ENCODE results near the gene TAOK1. TPM values are rescaled to one million over a fixed set of nuclear protein-coding genes. Genes with fewer than 3 reads are reported as not detected.

Gene TAOK1
- total RNA-seq, 1 donor from 2014 or later: 100 TPM

- Histone ChIP-seq H3K27me3 (ENCODE audit: insufficient read depth, low read length) (no peaks in the 10 kb centered on the region), H3K27ac (ENCODE audit: low read depth, low read length) (no peak overlapping the region), H3K36me3 (ENCODE audit: insufficient read depth, low read length) (no peaks in the 10 kb centered on the region), H2AFZ (ENCODE audit: low read depth, low read length) (no peak overlapping the region), H3K4me2 (ENCODE audit: low read length) (no peak overlapping the region), H3K9ac (ENCODE audit: low read length) (no peak overlapping the region), H4K20me1 (ENCODE audit: insufficient read depth, low read length) (peaks cover 5% of the 10 kb centered on the region), H3K79me2 (ENCODE audit: insufficient read depth, low read length) (no peaks in the 10 kb centered on the region), H3K4me1 (ENCODE audit: insufficient read depth, low read length) (no peaks in the 10 kb centered on the region), H3K9me3 (ENCODE audit: insufficient read depth, low read depth, low read length) (no peaks in the 10 kb centered on the region), H3K4me3 (ENCODE audit: insufficient read depth, low read depth, low read length) (no peak overlapping the region)
- peaks cover 2% of the 10 kb centered on the region for H3K4me1 Mint-ChIP-seq (ENCODE audit: low read depth, unreplicated experiment)
- no peak overlapping the region for H3K27ac Mint-ChIP-seq (ENCODE audit: unreplicated experiment)
- no peak for TF ChIP-seq EZH2 (IDR thresholded peaks at IDR 0.05; ENCODE audit: insufficient read depth, low read length)
- no peak for TF ChIP-seq CTCF (IDR thresholded peaks at IDR 0.05; ENCODE audit: insufficient read depth, low read depth, low read length)
- H3K4me3 Mint-ChIP-seq (ENCODE audit: unreplicated experiment): no peak overlapping the region
- H3K27me3 Mint-ChIP-seq (ENCODE audit: low read depth, unreplicated experiment): peaks cover 17% of the 10 kb centered on the region
- DNase-seq (ENCODE audit: low read depth): no peak
- no peak for FAIRE-seq
- H3K9me3 Mint-ChIP-seq (ENCODE audit: unreplicated experiment): no peaks in the 10 kb centered on the region
- H3K36me3 Mint-ChIP-seq (ENCODE audit: low read depth, unreplicated experiment): peaks cover 17% of the 10 kb centered on the region
These were observed 170.2 kb downstream of the TAOK1 start for GRCh38 chr17:29560316-29560715.

GRCh38 chr17:29561554-29562517 is 171.7 kb downstream of the TAOK1 start:
- peaks cover 17% of the 10 kb centered on the region for H3K36me3 Mint-ChIP-seq (ENCODE audit: low read depth, unreplicated experiment)
- H4K20me1 ChIP-seq (ENCODE audit: insufficient read depth, low read length): peaks cover 5% of the 10 kb centered on the region
- DNase-seq (ENCODE audit: low read depth) (no peak), FAIRE-seq (no peak)
- no peak overlapping the region for H3K4me3 ChIP-seq (ENCODE audit: insufficient read depth, low read depth, low read length)
- H3K9ac ChIP-seq (ENCODE audit: low read length): no peak overlapping the region
- H3K4me2 ChIP-seq (ENCODE audit: low read length): no peak overlapping the region
- H3K27ac Mint-ChIP-seq (ENCODE audit: unreplicated experiment): no peak overlapping the region
- no peak overlapping the region for H2AFZ ChIP-seq (ENCODE audit: low read depth, low read length)
- no peaks in the 10 kb centered on the region for H3K36me3 ChIP-seq (ENCODE audit: insufficient read depth, low read length)
- H3K79me2 ChIP-seq (ENCODE audit: insufficient read depth, low read length): no peaks in the 10 kb centered on the region
- H3K4me3 Mint-ChIP-seq (ENCODE audit: unreplicated experiment): no peak overlapping the region
- peaks cover 7% of the 10 kb centered on the region for H3K4me1 ChIP-seq (ENCODE audit: insufficient read depth, low read length)
- peaks cover 22% of the 10 kb centered on the region for H3K27me3 Mint-ChIP-seq (ENCODE audit: low read depth, unreplicated experiment)
- H3K27ac ChIP-seq (ENCODE audit: low read depth, low read length): no peak overlapping the region
- TF ChIP-seq CTCF (IDR thresholded peaks at IDR 0.05; ENCODE audit: insufficient read depth, low read depth, low read length) (no peak), EZH2 (IDR thresholded peaks at IDR 0.05; ENCODE audit: insufficient read depth, low read length) (no peak)
- H3K9me3 Mint-ChIP-seq (ENCODE audit: unreplicated experiment): no peaks in the 10 kb centered on the region
- peaks cover 2% of the 10 kb centered on the region for H3K4me1 Mint-ChIP-seq (ENCODE audit: low read depth, unreplicated experiment)
- H3K9me3 ChIP-seq (ENCODE audit: insufficient read depth, low read depth, low read length): no peaks in the 10 kb centered on the region
- H3K27me3 ChIP-seq (ENCODE audit: insufficient read depth, low read length): peaks cover 5% of the 10 kb centered on the region

- peaks cover 22% of the 10 kb centered on the region for H3K27me3 Mint-ChIP-seq (ENCODE audit: low read depth, unreplicated experiment)
- DNase-seq (ENCODE audit: low read depth) (no peak), FAIRE-seq (no peak)
- H3K36me3 Mint-ChIP-seq (ENCODE audit: low read depth, unreplicated experiment): peaks cover 17% of the 10 kb centered on the region
- Histone ChIP-seq H3K4me2 (ENCODE audit: low read length) (no peak overlapping the region), H3K27ac (ENCODE audit: low read depth, low read length) (no peak overlapping the region), H3K9me3 (ENCODE audit: insufficient read depth, low read depth, low read length) (no peaks in the 10 kb centered on the region), H3K4me1 (ENCODE audit: insufficient read depth, low read length) (peaks cover 7% of the 10 kb centered on the region), H3K27me3 (ENCODE audit: insufficient read depth, low read length) (peaks cover 5% of the 10 kb centered on the region), H2AFZ (ENCODE audit: low read depth, low read length) (no peak overlapping the region), H3K79me2 (ENCODE audit: insufficient read depth, low read length) (no peaks in the 10 kb centered on the region), H3K36me3 (ENCODE audit: insufficient read depth, low read length) (no peaks in the 10 kb centered on the region), H4K20me1 (ENCODE audit: insufficient read depth, low read length) (peaks cover 5% of the 10 kb centered on the region), H3K4me3 (ENCODE audit: insufficient read depth, low read depth, low read length) (no peak overlapping the region), H3K9ac (ENCODE audit: low read length) (no peak overlapping the region)
- no peaks in the 10 kb centered on the region for H3K4me1 Mint-ChIP-seq (ENCODE audit: low read depth, unreplicated experiment)
- no peak overlapping the region for H3K27ac Mint-ChIP-seq (ENCODE audit: unreplicated experiment)
- TF ChIP-seq CTCF (IDR thresholded peaks at IDR 0.05; ENCODE audit: insufficient read depth, low read depth, low read length) (no peak), EZH2 (IDR thresholded peaks at IDR 0.05; ENCODE audit: insufficient read depth, low read length) (no peak)
- H3K9me3 Mint-ChIP-seq (ENCODE audit: unreplicated experiment): no peaks in the 10 kb centered on the region
- no peak overlapping the region for H3K4me3 Mint-ChIP-seq (ENCODE audit: unreplicated experiment)
These were observed 172.5 kb downstream of the TAOK1 start for GRCh38 chr17:29562615-29563014.

Measured in astrocyte (in vitro differentiated cells and primary cell).